Measurements from ENCODE around the gene MLLT3. TPM values are rescaled to one million over a fixed set of nuclear protein-coding genes. Genes with fewer than 3 reads are reported as not detected.

The MLLT3 gene
- total RNA-seq, 3 donors from 2014 or later (not counting 1 experiment from before 2014, with no cell fraction given) = 24.3 to 26.6 (median 25.2) TPM

DNA sequence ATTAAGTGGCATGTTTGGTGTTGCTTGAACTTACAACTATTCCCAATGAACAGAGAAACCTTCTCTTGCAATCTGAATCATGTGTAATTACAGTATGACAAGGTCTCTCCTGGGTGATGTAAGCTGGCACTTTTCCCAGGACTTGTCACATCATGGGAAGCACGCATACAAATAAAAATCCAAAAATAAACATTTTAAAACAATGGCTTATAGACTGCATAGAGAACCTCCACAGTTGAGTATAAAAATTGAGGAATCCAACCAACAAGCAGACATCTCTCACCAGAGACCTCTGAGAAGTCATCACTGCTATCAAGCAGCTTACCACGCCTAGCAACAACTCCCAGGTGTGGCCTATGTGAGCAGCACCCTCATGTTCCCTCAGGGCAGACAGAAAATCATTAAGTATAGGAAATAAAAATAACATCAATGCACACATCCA lies 3.9 kb downstream of the MLLT3 start:
- peaks cover 24 to 31% of the 10 kb centered on the region in 2 donors for H3K4me1 Mint-ChIP-seq

DNA sequence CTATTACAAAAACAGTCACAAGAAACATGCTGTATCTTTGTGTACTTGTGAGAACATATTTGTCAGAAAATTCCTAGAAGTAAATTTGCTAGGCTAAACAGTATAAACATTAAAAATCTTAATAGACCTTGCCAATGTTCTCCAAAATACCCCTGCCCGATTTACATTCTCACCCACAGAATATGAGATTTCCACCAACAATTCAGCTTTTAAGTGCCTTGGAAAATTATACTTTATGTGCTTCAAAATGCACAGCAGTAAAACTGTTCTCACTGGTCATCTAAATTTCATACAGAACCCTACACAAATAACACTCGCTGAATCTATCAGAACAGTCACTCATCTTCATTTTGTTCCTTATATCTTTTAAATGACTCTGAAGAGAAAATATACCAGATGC lies 5.5 kb downstream of the MLLT3 start:
- Histone ChIP-seq H3K27ac (ENCODE audit: low read length) (no peak overlapping the region), H3K36me3 (ENCODE audit: control insufficient read depth, insufficient read depth, low read length) (no peaks in the 10 kb centered on the region), H3K9me3 (ENCODE audit: control insufficient read depth, insufficient read depth, low read length) (no peaks in the 10 kb centered on the region), H3K4me3 (ENCODE audit: low read length) (no peak overlapping the region), H3K27me3 (ENCODE audit: control insufficient read depth, insufficient read depth, low read length) (no peaks in the 10 kb centered on the region), H3K4me1 (ENCODE audit: control insufficient read depth, insufficient read depth, low read length) (peaks cover 7% of the 10 kb centered on the region)
- Mint-ChIP-seq H3K36me3 (no peaks in the 10 kb centered on the region), H3K4me1 (peaks cover 26 to 35% of the 10 kb centered on the region in 2 donors), H3K27me3 (ENCODE audit: low read depth in 2 of 2) (no peaks in the 10 kb centered on the region), H3K9me3 (no peaks in the 10 kb centered on the region), H3K4me3 (no peak overlapping the region), H3K27ac (no peak overlapping the region)
- DNase-seq (no peak), ATAC-seq (no peak)
- 95% methylated on average over 2 of the region's 2 CpGs for WGBS (ENCODE audit: insufficient coverage)
- intact Hi-C loops (cut with micrococcal nuclease) = no loop called here
- TF ChIP-seq, protein P1, sequence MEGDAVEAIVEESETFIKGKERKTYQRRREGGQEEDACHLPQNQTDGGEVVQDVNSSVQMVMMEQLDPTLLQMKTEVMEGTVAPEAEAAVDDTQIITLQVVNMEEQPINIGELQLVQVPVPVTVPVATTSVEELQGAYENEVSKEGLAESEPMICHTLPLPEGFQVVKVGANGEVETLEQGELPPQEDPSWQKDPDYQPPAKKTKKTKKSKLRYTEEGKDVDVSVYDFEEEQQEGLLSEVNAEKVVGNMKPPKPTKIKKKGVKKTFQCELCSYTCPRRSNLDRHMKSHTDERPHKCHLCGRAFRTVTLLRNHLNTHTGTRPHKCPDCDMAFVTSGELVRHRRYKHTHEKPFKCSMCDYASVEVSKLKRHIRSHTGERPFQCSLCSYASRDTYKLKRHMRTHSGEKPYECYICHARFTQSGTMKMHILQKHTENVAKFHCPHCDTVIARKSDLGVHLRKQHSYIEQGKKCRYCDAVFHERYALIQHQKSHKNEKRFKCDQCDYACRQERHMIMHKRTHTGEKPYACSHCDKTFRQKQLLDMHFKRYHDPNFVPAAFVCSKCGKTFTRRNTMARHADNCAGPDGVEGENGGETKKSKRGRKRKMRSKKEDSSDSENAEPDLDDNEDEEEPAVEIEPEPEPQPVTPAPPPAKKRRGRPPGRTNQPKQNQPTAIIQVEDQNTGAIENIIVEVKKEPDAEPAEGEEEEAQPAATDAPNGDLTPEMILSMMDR (IDR thresholded peaks at IDR 0.05) = no peak

More for the DNA sequence above, 3.9 kb downstream of the MLLT3 start:
- H3K4me1 ChIP-seq (ENCODE audit: control insufficient read depth, insufficient read depth, low read length) = peaks cover 11% of the 10 kb centered on the region
- TF ChIP-seq, protein P1 (IDR thresholded peaks at IDR 0.05) = no peak
- Mint-ChIP-seq H3K9me3 (no peaks in the 10 kb centered on the region), H3K4me3 (no peak overlapping the region), H3K36me3 (no peaks in the 10 kb centered on the region), H3K27me3 (ENCODE audit: low read depth in 2 of 2) (no peaks in the 10 kb centered on the region), H3K27ac (peak overlapping the region in 1 of 2 donors; percentile 5)
- no peaks in the 10 kb centered on the region for H3K27me3 ChIP-seq (ENCODE audit: control insufficient read depth, insufficient read depth, low read length)
- H3K36me3 ChIP-seq (ENCODE audit: control insufficient read depth, insufficient read depth, low read length) = no peaks in the 10 kb centered on the region
- no peaks in the 10 kb centered on the region for H3K9me3 ChIP-seq (ENCODE audit: control insufficient read depth, insufficient read depth, low read length)
- no peak overlapping the region for H3K27ac ChIP-seq (ENCODE audit: low read length)
- peak in 1 of 2 donors; percentile 49 for DNase-seq
- WGBS (ENCODE audit: insufficient coverage) = 93% methylated on average over 2 of the region's 2 CpGs
- intact Hi-C loops (cut with micrococcal nuclease) = no loop called here
- no peak overlapping the region for H3K4me3 ChIP-seq (ENCODE audit: low read length)
- no peak for ATAC-seq

DNA sequence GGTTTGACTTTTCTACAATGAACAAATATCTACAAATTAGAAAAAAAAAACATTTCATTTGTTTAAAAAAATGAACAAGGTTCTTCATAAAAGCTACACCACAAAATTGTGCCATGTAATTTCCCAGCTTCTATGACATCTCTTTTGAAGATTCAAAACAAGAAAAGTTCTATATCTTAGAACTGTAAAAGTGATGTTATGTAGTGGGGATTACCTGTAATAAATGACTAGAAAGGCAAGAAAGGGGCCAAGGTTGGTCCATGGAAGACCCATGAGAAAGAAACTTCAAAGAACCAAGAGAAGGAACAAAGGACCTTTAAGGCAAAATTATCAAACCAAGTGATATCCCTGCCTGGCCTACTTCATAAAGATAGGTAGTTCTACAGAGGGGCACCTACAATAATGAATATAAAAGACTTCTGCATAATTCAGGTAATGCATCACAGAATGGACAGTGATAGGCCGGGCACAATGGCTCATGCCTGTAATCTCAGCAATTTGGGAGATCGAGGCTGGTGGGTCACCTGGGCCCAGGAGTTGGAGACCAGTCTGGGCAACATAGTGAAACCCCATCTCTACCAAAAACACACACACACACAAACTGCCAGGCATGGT lies 7.6 kb downstream of the MLLT3 start:
- intact Hi-C loops (cut with micrococcal nuclease) = no loop called here

More for the DNA sequence above, 7.6 kb downstream of the MLLT3 start:
- H3K9me3 Mint-ChIP-seq = no peaks in the 10 kb centered on the region
- no peak overlapping the region for H3K4me3 Mint-ChIP-seq
- H3K27me3 Mint-ChIP-seq (ENCODE audit: low read depth in 2 of 2) = no peaks in the 10 kb centered on the region
- WGBS (ENCODE audit: insufficient coverage) = 100% methylated on average over 2 of the region's 2 CpGs
- Histone ChIP-seq H3K9me3 (ENCODE audit: control insufficient read depth, insufficient read depth, low read length) (no peaks in the 10 kb centered on the region), H3K27ac (ENCODE audit: low read length) (no peak overlapping the region), H3K27me3 (ENCODE audit: control insufficient read depth, insufficient read depth, low read length) (no peaks in the 10 kb centered on the region), H3K36me3 (ENCODE audit: control insufficient read depth, insufficient read depth, low read length) (no peaks in the 10 kb centered on the region), H3K4me3 (ENCODE audit: low read length) (no peak overlapping the region), H3K4me1 (ENCODE audit: control insufficient read depth, insufficient read depth, low read length) (peaks cover 1% of the 10 kb centered on the region)
- peaks cover 18 to 29% of the 10 kb centered on the region in 2 donors for H3K4me1 Mint-ChIP-seq
- no peaks in the 10 kb centered on the region for H3K36me3 Mint-ChIP-seq
- TF ChIP-seq, protein P1 (IDR thresholded peaks at IDR 0.05) = no peak
- no peak overlapping the region for H3K27ac Mint-ChIP-seq
- ATAC-seq (no peak), DNase-seq (peak in 1 of 2 donors; percentile 13)
